GM21367 (cell line): ENCODE measurements around the gene HTATIP2.
A peak's percentile ranks its signal among the peaks of the same experiment; 100 is the strongest.
"Not testable (repeated sequence)": the region's sequence is repeated elsewhere in the genome, so short reads cannot be mapped to it uniquely, and the experiment has no call there.

ENCODE experiments used
- ATAC-seq: cut with Tn5 transposase; IDR thresholded peaks from one replicate; pipeline ENCODE4 v1.9.1; 2021; ENCODE audit not compliant: unreplicated experiment

Gene HTATIP2

GRCh38 chr11:20363500-20364340 is at the start of gene HTATIP2:
HTATIP2 (plus strand) TSS chr11:20363714; CDS start chr11:20364238, 524 bp downstream.
- peak; percentile 93 for ATAC-seq

- no peak for ATAC-seq
Observed at GRCh38 chr11:20315800-20316199, 47.7 kb upstream of the HTATIP2 start.

GRCh38 chr11:20321177-20321576 is 42.3 kb upstream of the HTATIP2 start:
- no peak for ATAC-seq

- ATAC-seq, result no peak
Observed at GRCh38 chr11:20327377-20327935, 36.1 kb upstream of the HTATIP2 start.

GRCh38 chr11:20336056-20336455 is 27.5 kb upstream of the HTATIP2 start:
- no peak for ATAC-seq

GRCh38 chr11:20337526-20338154 is 25.9 kb upstream of the HTATIP2 start:
- no peak for ATAC-seq

GRCh38 chr11:20342347-20343141 is 21.0 kb upstream of the HTATIP2 start:
- no peak for ATAC-seq

- ATAC-seq, result no peak
Observed at GRCh38 chr11:20351136-20351535, 12.4 kb upstream of the HTATIP2 start.

GRCh38 chr11:20351751-20352262 is 11.7 kb upstream of the HTATIP2 start:
- no peak for ATAC-seq

GRCh38 chr11:20353829-20354434 is 9.6 kb upstream of the HTATIP2 start:
- peak; percentile 46 for ATAC-seq

GRCh38 chr11:20355221-20356219 is 8.0 kb upstream of the HTATIP2 start:
- peak; percentile 76 for ATAC-seq

GRCh38 chr11:20357150-20357549 is 6.4 kb upstream of the HTATIP2 start:
- ATAC-seq, result no peak

- no peak for ATAC-seq
Observed at GRCh38 chr11:20360650-20361049, 2.9 kb upstream of the HTATIP2 start.

- no peak for ATAC-seq
Observed at GRCh38 chr11:20362481-20362880, 1.0 kb upstream of the HTATIP2 start.

- ATAC-seq, result peak; percentile 5
Observed at GRCh38 chr11:20363149-20363499, 390 bp upstream of the HTATIP2 start.

- no peak for ATAC-seq
Observed at GRCh38 chr11:20364341-20364792, 853 bp downstream of the HTATIP2 start.

- ATAC-seq, result not testable (repeated sequence)
Observed at GRCh38 chr11:20365465-20365864, 2.0 kb downstream of the HTATIP2 start.

GRCh38 chr11:20367313-20367948 is 3.9 kb downstream of the HTATIP2 start:
- no peak for ATAC-seq

GRCh38 chr11:20368438-20368837 is 4.9 kb downstream of the HTATIP2 start:
- ATAC-seq, result no peak
